Measurements from ENCODE around the gene RLN2. TPM values are rescaled to one million over a fixed set of nuclear protein-coding genes. Genes with fewer than 3 reads are reported as not detected.

RLN2 gene
- total RNA-seq, 1 experiment from 2014 or later = 3.7 TPM

GRCh38 chr9:5354184-5354583, 49.7 kb upstream of the RLN2 start:
- Histone ChIP-seq H3K23me2 (ENCODE audit: insufficient read length, low read depth, low read length, poor library complexity, severe bottlenecking) (no peaks in the 10 kb centered on the region), H4K8ac (replicated peaks; ENCODE audit: insufficient read length, low read depth, low read length) (no peak overlapping the region), H2BK12ac (ENCODE audit: insufficient read length, low read depth, low read length) (no peak overlapping the region), H3K18ac (ENCODE audit: insufficient read length, low read depth, low read length) (no peak overlapping the region), H3T11ph (ENCODE audit: low read length) (no peak overlapping the region), H3K79me1 (ENCODE audit: insufficient read depth, low read depth, low read length, poor library complexity, severe bottlenecking) (no peaks in the 10 kb centered on the region), H3K79me2 (ENCODE audit: insufficient read depth, low read length) (no peaks in the 10 kb centered on the region), H3K4me2 (ENCODE audit: insufficient read depth, insufficient read length, low read length) (no peak overlapping the region), H4K20me1 (ENCODE audit: control insufficient read depth, insufficient read depth, insufficient read length) (no peaks in the 10 kb centered on the region), H2BK120ac (ENCODE audit: low read depth, low read length, poor library complexity, severe bottlenecking) (no peak overlapping the region), H3K14ac (ENCODE audit: insufficient read depth, low read length) (no peak overlapping the region), H2BK20ac (ENCODE audit: low read depth, low read length, poor library complexity, severe bottlenecking) (no peak overlapping the region), H3K9ac (ENCODE audit: extremely low read depth, insufficient read length, low read length) (no peak overlapping the region), H3K23ac (ENCODE audit: insufficient read length, low read depth, low read length) (no peak overlapping the region), H3K4me1 (ENCODE audit: insufficient read depth, low read length) (no peaks in the 10 kb centered on the region), H3K56ac (ENCODE audit: insufficient read length, low read depth, low read length) (no peak overlapping the region), H3K27me3 (ENCODE audit: insufficient read depth, low read length) (no peaks in the 10 kb centered on the region), H4K5ac (ENCODE audit: insufficient read length, low read depth, low read length) (no peak overlapping the region), H3K27ac (ENCODE audit: insufficient read length, low read depth, low read length) (no peak overlapping the region), H3K9me3 (ENCODE audit: control insufficient read depth, low read depth, low read length) (no peaks in the 10 kb centered on the region), H2AK5ac (ENCODE audit: insufficient read length, low read length) (no peak overlapping the region), H2AFZ (ENCODE audit: low read length) (no peak overlapping the region), H3K4ac (ENCODE audit: low read depth, low read length) (no peak overlapping the region), H2BK5ac (ENCODE audit: insufficient read length, low read length) (no peak overlapping the region), H2BK15ac (ENCODE audit: low read depth, low read length) (no peak overlapping the region), H4K91ac (ENCODE audit: insufficient read length, low read depth, low read length) (no peak overlapping the region)
- no peak overlapping the region for H3K27ac Mint-ChIP-seq
- no peaks in the 10 kb centered on the region; a peak in 1 of 5 replicates for H3K9me3 Mint-ChIP-seq
- H3K27me3 Mint-ChIP-seq (ENCODE audit: low read depth) = peaks cover 4% of the 10 kb centered on the region; the same call in 1 of the 2 replicates
- no peak for DNase-seq
- H3K4me3 Mint-ChIP-seq = no peak overlapping the region
- H3K4me1 Mint-ChIP-seq = no peaks in the 10 kb centered on the region
- WGBS (ENCODE audit: extremely low coverage, insufficient read length, low lambda C conversion rate) = no CpG with 5 or more reads among the region's 2 CpGs
- TF ChIP-seq CTCF (conservative IDR thresholded peaks at IDR 0.05) = no peak
- no peaks in the 10 kb centered on the region for H3K36me3 Mint-ChIP-seq (ENCODE audit: insufficient read depth in 1 of 3, low read depth in 3 of 3)
